Mucosa of descending colon (tissue), 3 donors: Measurements from ENCODE around the gene COX5A. TPM values are rescaled to one million over a fixed set of nuclear protein-coding genes. Genes with fewer than 3 reads are reported as not detected.
A peak's percentile ranks its signal among the peaks of the same experiment; 100 is the strongest.
"Not testable (repeated sequence)": the region's sequence is repeated elsewhere in the genome, so short reads cannot be mapped to it uniquely, and the experiment has no call there.

Experiments used
- ATAC-seq: fragments of 200-7000 bp; cut with Tn5 transposase; one replicate; pipeline ENCODE4 v1.9.1; 2020; ENCODE audit warnings: mild to moderate bottlenecking, moderate library complexity
- DNase-seq, 3 donors: peaks; one replicate each; pipeline ENCODE4 v3.0.0-alpha.2; 2020
- H3K36me3 ChIP-seq: fragments of 200-600 bp; one replicate; pipeline ENCODE4 v1.8.0; 2021; ENCODE audit warnings: low read depth, mild to moderate bottlenecking
- H3K4me1 ChIP-seq: fragments of 200-600 bp; one replicate; pipeline ENCODE4 v1.8.0; 2021; ENCODE audit warnings: low read depth, mild to moderate bottlenecking
- H3K4me3 ChIP-seq: fragments of 200-600 bp; one replicate; pipeline ENCODE4 v1.8.0; 2021; ENCODE audit warnings: mild to moderate bottlenecking
- H3K9me3 ChIP-seq: fragments of 200-600 bp; one replicate; pipeline ENCODE4 v1.8.0; 2021; ENCODE audit warnings: mild to moderate bottlenecking
- CTCF ChIP-seq: fragments of 200-600 bp; IDR thresholded peaks from one replicate; pipeline ENCODE4 v1.8.0; 2022; ENCODE audit warnings: antibody characterized with exemption, mild to moderate bottlenecking
- intact Hi-C, 2 donors: fragments of 100-400 bp; cut with DNase I in 1 of 2; cut with micrococcal nuclease in 1 of 2; formaldehyde crosslinking; loops; one replicate each; pipeline versions ENCODE4 v1.11.0 to v1.11.1; 2022; cut with DNase I, micrococcal nuclease
- total RNA-seq, 3 donors: library from RNA; stranded (reverse); fragmentation: NEBNext Ultra II Directional in 2 of 3; extraction: Animal tissue kit (Norgen Biotek cat#: 25700) in 2 of 3; gene quantifications; one replicate each; pipeline versions ENCODE4 v1.2.1 to v1.2.4, GENCODE V29; 2021 to 2023
- donor health status: DM: no; HTN: no; CAD: no; lungs with moderate emphysema.
- donor health status: DM: no; HTN: no; CAD: no.
- donor health status: DM: no; HTN: yes; CAD: no.

The COX5A gene
- total RNA-seq, 3 donors from 2014 or later = 312 to 673 (median 597) TPM

DNA sequence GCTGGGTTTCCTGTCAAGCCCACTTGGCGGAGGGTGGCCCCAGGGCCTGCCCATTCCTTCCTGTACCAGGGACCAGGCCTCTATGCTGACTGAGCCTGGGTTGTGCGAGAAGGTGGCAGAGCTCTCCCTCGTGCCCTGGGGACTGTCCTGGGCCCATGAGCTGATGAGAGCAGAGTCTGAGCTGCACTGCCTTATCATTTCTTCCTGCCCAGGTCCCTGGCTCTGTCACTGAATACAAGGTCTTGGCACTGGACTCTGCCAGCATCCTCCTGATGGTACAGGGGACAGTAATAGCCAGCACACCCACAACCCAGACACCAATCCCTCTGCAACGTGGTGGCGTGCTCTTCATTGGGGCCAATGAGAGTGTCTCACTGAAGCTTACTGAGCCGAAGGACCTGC lies 40.6 kb downstream of the COX5A start:
- DNase-seq (no peak), ATAC-seq (no peak)
- no peak for TF ChIP-seq CTCF
- intact Hi-C loops = no loop called here
- H3K36me3 ChIP-seq = no peaks in the 10 kb centered on the region
- no peak overlapping the region for H3K4me3 ChIP-seq
- H3K9me3 ChIP-seq = no peaks in the 10 kb centered on the region
- H3K4me1 ChIP-seq = peaks cover 20% of the 10 kb centered on the region

DNA sequence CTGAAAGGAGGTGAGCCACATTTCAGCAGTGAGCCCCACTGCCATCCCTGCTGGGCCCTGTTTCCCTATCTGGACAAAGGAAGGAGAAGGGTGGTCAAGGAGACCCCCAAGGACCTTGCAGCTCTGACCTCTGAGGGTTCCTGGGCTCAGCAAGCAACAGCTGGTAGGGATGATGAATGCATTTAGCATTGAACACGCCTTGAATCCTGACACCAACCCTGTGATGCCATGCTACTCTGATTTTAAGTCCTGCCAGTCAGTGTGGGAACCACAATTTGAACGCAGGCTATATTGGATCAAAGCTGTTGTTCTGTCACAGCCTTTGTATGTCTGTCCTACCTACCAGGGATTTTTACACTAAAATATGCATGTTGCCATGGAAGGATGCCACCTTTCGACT lies 41.6 kb downstream of the COX5A start:
- ATAC-seq (no peak), DNase-seq (no peak)
- Histone ChIP-seq H3K4me1 (peaks cover 27% of the 10 kb centered on the region), H3K9me3 (no peaks in the 10 kb centered on the region), H3K4me3 (no peak overlapping the region), H3K36me3 (no peaks in the 10 kb centered on the region)
- TF ChIP-seq CTCF = no peak
- intact Hi-C loops = no loop called here

GRCh38 chr15:74895830-74896229 lies 42.0 kb downstream of the COX5A start:
- intact Hi-C loops = no loop called here
- H3K36me3 ChIP-seq = no peaks in the 10 kb centered on the region
- no peak for ATAC-seq

DNA sequence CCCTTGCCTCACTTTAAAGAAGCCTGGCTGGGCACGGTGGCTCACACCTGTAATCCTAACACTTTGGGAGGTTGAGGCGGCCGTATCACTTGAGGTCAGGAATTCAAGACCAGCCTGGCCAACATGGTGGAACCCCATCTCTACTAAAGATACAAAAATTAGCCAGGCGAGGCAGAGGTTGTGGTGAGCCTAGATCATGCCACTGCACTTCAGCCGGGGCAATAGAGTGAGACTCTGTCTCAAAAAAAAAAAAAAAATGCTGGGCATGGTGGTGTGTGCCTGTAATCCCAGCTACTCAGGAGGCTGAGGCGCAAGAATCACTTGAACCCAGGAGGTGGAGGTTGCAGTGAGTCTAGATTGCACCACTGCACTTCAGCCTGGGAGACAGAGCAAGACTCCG lies 43.5 kb downstream of the COX5A start:
- H3K9me3 ChIP-seq, ATAC-seq, DNase-seq, H3K4me3 ChIP-seq, H3K36me3 ChIP-seq, intact Hi-C loops: not testable (repeated sequence)
- peaks cover 34% of the 10 kb centered on the region for H3K4me1 ChIP-seq

More at GRCh38 chr15:74895830-74896229, 42.0 kb downstream of the COX5A start:
- Histone ChIP-seq H3K4me1 (peaks cover 27% of the 10 kb centered on the region), H3K4me3 (no peak overlapping the region), H3K9me3 (no peaks in the 10 kb centered on the region)
- DNase-seq = no peak
- TF ChIP-seq CTCF = no peak

DNA sequence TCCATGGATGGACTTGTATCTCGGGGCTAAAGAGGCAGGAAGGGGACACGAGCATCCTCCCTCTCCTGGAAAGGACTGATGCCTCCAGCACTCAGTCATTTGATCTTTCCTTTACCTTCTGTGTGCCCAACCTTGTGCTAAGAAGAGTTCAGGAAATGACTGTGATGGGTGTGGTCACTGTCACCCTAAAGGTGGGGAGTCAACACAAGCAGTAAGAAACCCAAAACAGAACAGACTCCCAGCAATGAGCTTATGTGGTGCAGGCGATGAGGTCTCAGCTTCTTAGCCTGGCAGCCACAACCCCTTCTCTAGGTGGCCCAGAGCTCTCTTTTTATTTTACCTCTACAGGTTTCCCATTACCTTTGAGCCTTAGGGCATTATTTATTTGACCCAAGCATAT lies 44.2 kb downstream of the COX5A start:
- H3K9me3 ChIP-seq = no peaks in the 10 kb centered on the region
- no peak for DNase-seq
- H3K36me3 ChIP-seq = no peaks in the 10 kb centered on the region
- no peak overlapping the region for H3K4me3 ChIP-seq
- TF ChIP-seq CTCF = no peak
- H3K4me1 ChIP-seq = peaks cover 39% of the 10 kb centered on the region
- intact Hi-C loops = no loop called here
- ATAC-seq = peak; percentile 13

- intact Hi-C loops = no loop called here
- DNase-seq (no peak), ATAC-seq (no peak)
- peaks cover 39% of the 10 kb centered on the region for H3K4me1 ChIP-seq
- H3K4me3 ChIP-seq = no peak overlapping the region
- H3K36me3 ChIP-seq = no peaks in the 10 kb centered on the region
- TF ChIP-seq CTCF = no peak
- no peaks in the 10 kb centered on the region for H3K9me3 ChIP-seq
These were observed 44.9 kb downstream of the COX5A start for GRCh38 chr15:74892931-74893330.
